ENCODE measurements around the gene TBXAS1. TPM values are rescaled to one million over a fixed set of nuclear protein-coding genes. Genes with fewer than 3 reads are reported as not detected.

TBXAS1 gene
- total RNA-seq, 4 donors from 2014 or later, result 6.2 to 23.0 (median 11.8) TPM

DNA sequence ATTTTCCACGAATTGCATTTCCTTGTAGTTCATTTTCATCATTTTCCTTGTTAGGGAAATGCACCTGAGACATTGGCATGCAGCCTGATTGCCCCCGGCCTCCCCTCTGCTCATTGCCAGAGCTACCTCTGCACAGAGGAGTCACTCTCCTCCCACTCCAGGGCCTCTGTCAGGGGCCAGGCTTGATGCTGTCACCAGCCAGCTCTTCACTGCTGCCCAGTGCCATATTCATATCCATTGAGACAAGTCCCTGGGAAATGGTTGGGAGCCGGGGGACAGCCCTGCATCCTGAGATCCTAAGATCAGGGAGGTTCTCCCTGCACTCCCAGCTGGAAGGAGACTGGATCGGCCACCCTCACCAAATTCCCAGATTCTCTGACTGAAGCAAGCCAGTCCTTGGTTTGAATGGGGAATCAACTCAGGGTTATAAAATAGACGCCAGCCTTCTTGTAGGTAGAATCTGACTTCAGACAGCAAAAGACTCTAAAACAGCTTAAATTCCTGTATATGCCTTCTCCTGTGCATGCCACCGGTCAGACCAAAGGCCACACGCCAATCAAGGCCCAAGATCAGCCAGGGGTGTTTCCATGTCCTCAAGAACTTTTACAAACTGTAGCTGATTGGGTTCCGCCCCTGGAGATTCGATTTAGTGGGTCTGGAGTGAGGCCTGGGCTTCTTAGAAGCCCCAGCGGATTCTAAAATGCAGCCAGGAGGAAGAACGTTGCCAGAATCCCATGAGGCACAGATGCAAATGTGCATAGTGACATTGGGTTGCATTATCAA is 147.2 kb downstream of the TBXAS1 start:
- TF ChIP-seq POLR2AphosphoS5 (IDR thresholded peaks at IDR 0.05) (no peak), EP300 (IDR thresholded peaks at IDR 0.05) (no peak), POLR2A (IDR thresholded peaks at IDR 0.05) (no peak)
- TF ChIP-seq, protein P1, sequence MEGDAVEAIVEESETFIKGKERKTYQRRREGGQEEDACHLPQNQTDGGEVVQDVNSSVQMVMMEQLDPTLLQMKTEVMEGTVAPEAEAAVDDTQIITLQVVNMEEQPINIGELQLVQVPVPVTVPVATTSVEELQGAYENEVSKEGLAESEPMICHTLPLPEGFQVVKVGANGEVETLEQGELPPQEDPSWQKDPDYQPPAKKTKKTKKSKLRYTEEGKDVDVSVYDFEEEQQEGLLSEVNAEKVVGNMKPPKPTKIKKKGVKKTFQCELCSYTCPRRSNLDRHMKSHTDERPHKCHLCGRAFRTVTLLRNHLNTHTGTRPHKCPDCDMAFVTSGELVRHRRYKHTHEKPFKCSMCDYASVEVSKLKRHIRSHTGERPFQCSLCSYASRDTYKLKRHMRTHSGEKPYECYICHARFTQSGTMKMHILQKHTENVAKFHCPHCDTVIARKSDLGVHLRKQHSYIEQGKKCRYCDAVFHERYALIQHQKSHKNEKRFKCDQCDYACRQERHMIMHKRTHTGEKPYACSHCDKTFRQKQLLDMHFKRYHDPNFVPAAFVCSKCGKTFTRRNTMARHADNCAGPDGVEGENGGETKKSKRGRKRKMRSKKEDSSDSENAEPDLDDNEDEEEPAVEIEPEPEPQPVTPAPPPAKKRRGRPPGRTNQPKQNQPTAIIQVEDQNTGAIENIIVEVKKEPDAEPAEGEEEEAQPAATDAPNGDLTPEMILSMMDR (IDR thresholded peaks at IDR 0.05), result no peak
- Histone ChIP-seq H3K4me3 (no peak overlapping the region), H3K27me3 (no peaks in the 10 kb centered on the region), H3K9me3 (no peaks in the 10 kb centered on the region), H3K36me3 (no peaks in the 10 kb centered on the region), H3K27ac (no peak overlapping the region), H3K4me1 (peaks cover 0 to 32% (median 0%) of the 10 kb centered on the region in 3 donors)
- ATAC-seq, result no peak
- 77% methylated on average over 4 of the region's 11 CpGs; no CpG with 5 or more reads in 1 of the 2 donors for WGBS, 2 donors (ENCODE audit: low coverage in 1 of 2)

DNA sequence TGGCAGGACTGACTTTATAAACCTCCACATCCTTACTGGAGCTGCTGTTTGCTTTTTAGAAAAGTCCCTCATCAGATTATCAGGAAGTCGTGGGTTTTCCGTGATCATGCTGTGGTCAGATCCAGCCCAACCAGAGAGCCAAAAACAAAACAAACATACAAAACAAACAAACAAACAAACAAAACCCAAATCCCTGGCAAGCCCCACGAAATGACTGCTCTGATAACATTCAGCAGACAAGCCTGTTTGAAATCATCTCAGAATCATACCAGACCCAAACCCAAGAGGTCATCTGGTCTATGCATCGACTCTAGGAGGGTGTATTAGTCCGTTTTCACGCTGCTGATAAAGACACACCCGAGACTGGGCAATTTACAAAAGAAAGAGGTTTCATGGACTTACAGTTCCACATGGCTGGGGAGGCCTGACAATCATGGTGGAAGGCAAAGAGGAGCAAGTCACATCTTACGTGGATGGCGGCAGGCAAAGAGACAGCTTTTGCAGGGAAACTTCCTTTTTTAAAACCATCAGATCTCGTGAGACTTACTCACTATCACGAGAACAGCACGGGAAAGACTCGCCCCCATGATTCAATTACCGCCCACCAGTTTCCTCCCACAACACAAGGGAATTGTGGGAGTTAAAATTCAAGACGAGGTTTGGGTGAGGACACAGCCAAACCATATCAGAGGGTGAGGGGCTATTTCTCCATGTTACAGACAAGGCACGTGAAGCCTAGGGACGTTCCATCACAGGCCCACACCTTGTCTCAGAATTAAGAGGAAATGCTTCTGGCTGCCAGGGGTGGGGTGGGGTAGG is 148.0 kb downstream of the TBXAS1 start:
- no peaks in the 10 kb centered on the region for H3K36me3 ChIP-seq
- no peaks in the 10 kb centered on the region for H3K27me3 ChIP-seq
- H3K9me3 ChIP-seq, result no peaks in the 10 kb centered on the region
- TF ChIP-seq EP300 (IDR thresholded peaks at IDR 0.05), result no peak
- ATAC-seq, result no peak
- peaks cover 0 to 30% (median 0%) of the 10 kb centered on the region in 3 donors for H3K4me1 ChIP-seq
- H3K27ac ChIP-seq, result no peak overlapping the region
- H3K4me3 ChIP-seq, result no peak overlapping the region
- WGBS, 2 donors (ENCODE audit: low coverage in 1 of 2), result 92 to 94% methylated on average over 10 to 14 of the region's 17 CpGs

DNA sequence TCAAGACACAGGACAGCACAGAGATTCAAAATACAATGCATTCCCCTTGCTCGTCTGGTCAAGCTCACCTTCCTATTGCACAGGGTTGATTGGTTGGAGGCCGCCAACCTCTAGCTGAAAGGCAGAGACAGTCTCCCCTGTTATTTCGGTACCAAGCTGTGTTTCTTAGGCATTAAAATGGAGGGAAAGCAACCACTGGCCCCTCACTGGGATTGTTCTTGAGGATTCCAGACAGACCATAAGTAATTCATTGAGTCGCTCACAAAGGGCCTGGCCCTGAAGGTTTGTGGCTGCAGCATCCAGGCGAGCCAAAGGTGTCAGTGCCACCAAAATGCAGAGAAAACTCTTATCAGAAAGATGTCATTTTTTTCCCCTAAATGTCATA is 152.4 kb downstream of the TBXAS1 start:
- Histone ChIP-seq H3K36me3 (no peaks in the 10 kb centered on the region), H3K27ac (no peak overlapping the region), H3K4me1 (no peaks in the 10 kb centered on the region), H3K4me3 (no peak overlapping the region), H3K27me3 (no peaks in the 10 kb centered on the region), H3K9me3 (no peaks in the 10 kb centered on the region)
- TF ChIP-seq, protein P1 (IDR thresholded peaks at IDR 0.05), result no peak
- TF ChIP-seq EP300 (IDR thresholded peaks at IDR 0.05), result no peak
- no peak for TF ChIP-seq POLR2A (IDR thresholded peaks at IDR 0.05)
- TF ChIP-seq POLR2AphosphoS5 (IDR thresholded peaks at IDR 0.05), result no peak
- no peak for ATAC-seq
- 80 to 87% methylated on average over 3 to 5 of the region's 5 CpGs for WGBS, 2 donors (ENCODE audit: low coverage in 1 of 2)

DNA sequence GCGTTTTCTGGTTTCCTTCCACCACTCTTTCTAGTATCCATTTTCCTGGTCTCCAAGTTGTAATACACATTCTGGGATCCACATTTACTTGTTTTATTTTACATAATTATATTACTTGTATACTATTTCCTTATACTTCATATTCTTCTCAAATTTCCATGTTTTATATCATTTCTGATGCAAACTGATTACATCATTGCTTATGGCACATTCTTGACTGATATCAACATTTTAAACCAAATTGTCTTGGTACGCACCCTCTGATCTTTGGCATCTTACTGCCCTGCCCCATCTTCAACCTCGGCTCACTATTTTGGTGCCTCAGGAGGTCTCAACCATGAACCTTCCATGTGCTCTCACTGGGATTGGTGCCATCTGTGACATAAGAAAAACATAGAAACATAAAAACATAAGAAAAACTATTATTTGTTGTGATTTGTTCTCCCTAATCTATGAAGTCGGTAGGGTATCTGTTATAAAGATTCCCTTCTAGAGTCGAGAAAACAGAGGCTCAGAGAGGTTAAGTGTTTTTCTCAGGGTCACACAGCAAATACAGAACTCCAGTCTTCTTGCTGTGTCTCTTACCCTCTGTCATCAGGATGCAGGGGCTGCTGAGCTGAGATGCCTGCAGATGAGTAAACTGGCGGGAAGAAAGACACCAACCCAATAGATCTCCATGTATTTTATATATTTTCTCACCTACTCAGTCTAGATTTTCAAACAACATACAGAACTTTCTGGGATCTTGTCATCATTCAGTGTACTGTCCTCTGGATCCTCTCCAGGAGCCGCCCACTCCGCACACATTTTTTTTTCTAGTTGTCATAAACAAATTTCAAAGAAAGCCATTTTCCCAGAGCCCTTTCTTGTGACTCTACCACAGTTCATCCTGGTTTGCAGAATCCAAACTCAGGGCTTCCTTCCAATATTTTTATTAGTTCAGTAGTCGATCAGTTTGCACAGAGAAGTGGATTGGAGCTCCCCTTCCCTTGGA is 154.2 kb downstream of the TBXAS1 start:
- 79 to 82% methylated on average over 8 to 9 of the region's 9 CpGs for WGBS, 2 donors (ENCODE audit: low coverage in 1 of 2)
- Histone ChIP-seq H3K9me3 (no peaks in the 10 kb centered on the region), H3K27me3 (no peaks in the 10 kb centered on the region), H3K4me3 (no peak overlapping the region), H3K27ac (no peak overlapping the region), H3K4me1 (no peaks in the 10 kb centered on the region), H3K36me3 (no peaks in the 10 kb centered on the region)
- no peak for ATAC-seq
- TF ChIP-seq EP300 (IDR thresholded peaks at IDR 0.05) (no peak), POLR2AphosphoS5 (IDR thresholded peaks at IDR 0.05) (no peak), POLR2A (IDR thresholded peaks at IDR 0.05) (no peak)
- TF ChIP-seq, protein P1 (IDR thresholded peaks at IDR 0.05), result no peak
